HG02981 (cell line): ENCODE measurements around the gene ATP8A2.
"Not testable (repeated sequence)": the region's sequence is repeated elsewhere in the genome, so short reads cannot be mapped to it uniquely, and the experiment has no call there.

ENCODE experiments used
- ATAC-seq: cut with Tn5 transposase; IDR thresholded peaks from one replicate; pipeline ENCODE4 v1.9.1; 2021; ENCODE audit warnings: mild to moderate bottlenecking, moderate library complexity; ENCODE audit not compliant: unreplicated experiment

Gene ATP8A2

DNA sequence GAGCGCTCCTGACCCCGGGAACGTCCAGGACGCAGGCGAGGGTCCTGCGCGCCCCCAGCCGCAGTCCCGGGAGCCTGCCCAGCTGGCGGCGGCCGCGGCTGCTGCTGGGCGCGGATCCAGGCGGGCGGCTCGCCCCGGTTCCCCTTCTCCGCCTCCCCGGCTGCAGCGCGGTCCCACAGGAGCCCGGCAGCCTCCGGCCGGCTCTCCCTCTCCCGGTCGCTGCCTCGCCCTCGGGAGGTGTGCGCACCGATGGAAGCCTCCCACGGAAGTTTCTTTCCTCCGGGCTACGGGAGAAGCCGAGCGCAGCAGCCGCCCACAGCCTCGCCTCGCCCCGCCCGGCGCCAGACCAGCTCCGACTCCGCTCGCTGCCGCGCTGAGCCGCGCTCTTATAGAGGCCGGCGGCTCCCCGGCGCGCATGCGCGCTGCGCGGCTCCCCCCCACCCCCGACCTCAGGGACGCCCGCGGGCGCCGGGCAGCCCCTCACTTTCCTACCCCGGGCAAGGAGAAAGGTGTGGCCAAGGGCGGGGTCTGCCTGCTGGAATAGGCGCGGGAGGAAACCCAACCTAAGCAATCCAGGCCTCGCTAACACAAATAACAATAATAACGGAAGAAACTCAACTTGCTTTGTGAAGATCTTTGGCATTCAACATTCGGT is 680.0 kb downstream of the ATP8A2 start, which contains the start of gene SHISA2:
SHISA2 (minus strand) TSS at position 360 of the 655 bp plus-strand sequence. CDS start 1,041 bp downstream, outside the sequence.
- no peak for ATAC-seq

DNA sequence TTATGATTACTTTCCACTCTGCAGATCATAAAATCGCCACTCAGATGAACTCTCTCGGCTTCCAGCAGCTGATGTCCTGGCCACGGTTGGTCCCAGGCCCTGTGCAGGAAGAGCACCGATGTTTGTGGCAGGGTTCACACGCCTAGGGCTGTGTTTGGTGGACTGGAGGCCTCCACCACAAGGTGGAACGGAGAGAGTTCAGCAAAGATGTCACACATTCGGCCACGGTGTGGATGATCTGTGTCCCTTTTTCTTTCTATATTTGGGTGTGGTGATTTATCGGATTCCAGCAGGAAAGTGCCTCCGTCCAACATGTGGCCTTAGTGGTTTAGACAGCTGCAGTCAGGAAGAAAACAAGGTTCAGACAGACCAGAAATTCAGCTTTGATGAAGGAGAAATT is 680.6 kb downstream of the ATP8A2 start:
- no peak for ATAC-seq

GRCh38 chr13:26053418-26053980 is 681.7 kb downstream of the ATP8A2 start:
- no peak for ATAC-seq

- no peak for ATAC-seq
Measured at GRCh38 chr13:26054896-26055295, 683.1 kb downstream of the ATP8A2 start.

GRCh38 chr13:26058704-26059103 is 686.9 kb downstream of the ATP8A2 start:
- no peak for ATAC-seq

GRCh38 chr13:26060357-26060756 is 688.6 kb downstream of the ATP8A2 start:
- ATAC-seq: no peak

DNA sequence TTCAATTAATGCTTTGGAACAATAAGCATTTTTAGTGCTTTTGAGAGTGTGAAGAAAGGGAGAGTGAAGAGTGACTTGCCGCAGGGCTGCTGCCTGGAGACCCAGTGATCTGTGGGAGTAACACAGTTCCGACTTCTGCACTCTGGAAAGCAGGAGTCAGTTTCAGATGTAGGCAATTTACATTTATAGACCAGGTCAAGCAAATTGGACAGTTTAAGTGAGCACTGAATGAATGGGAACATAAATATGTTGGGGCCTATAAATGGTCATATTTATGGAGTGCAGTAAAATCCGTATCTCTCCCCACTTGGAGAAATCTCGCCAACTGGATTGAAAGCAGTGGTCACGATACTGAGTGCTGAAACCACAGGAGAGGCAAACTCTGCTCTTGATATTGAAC is 689.5 kb downstream of the ATP8A2 start:
- ATAC-seq: no peak

GRCh38 chr13:26061947-26062346 is 690.2 kb downstream of the ATP8A2 start:
- no peak for ATAC-seq

DNA sequence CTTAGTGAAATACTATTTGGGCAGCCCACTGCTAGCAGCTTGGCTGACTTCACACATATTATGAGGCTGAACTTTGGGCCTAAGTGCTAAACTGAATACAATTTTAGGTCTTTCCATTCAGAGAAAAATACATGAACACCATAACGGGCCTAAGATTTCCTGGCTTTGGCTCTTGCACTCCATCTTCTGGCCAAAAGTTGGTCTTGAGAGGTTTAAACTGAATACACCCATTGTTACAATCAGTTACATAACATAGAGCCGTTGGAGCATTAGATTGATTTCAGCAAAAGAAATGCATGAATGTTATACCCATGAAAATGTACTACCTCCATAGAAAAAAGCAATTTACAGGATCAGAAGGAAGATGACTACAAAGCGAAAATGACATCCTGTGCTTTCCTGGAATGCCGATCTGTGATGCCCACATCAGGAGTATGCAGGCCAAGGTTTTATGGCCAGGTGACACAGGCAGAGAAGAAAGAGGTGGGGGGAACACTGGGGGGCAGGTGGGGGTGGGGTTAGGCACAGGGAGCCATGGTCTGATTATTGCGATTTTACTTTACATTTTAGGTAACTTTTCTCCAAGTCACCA is 691.2 kb downstream of the ATP8A2 start:
- no peak for ATAC-seq

DNA sequence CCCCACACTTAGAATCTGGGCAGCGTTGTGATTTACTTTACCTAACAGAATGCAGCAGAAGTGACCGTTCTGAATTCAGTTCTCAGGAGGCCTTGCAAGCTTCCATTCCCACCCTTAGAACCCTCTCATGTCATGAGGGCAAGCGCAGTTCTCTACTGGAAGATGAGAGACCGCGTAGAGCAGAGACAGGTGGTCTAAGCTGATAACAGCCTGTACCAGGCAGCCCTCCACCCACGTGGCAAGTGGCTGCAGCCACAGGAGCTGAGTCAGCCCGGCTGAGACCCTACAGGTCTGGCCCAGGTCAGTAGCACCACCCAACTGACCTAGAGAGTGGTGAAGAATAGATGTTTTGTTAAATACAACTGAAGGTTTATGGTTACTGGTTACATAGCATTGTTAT is 694.7 kb downstream of the ATP8A2 start:
- not testable (repeated sequence) for ATAC-seq

- ATAC-seq: no peak
Measured at GRCh38 chr13:26067601-26068000, 695.8 kb downstream of the ATP8A2 start.

DNA sequence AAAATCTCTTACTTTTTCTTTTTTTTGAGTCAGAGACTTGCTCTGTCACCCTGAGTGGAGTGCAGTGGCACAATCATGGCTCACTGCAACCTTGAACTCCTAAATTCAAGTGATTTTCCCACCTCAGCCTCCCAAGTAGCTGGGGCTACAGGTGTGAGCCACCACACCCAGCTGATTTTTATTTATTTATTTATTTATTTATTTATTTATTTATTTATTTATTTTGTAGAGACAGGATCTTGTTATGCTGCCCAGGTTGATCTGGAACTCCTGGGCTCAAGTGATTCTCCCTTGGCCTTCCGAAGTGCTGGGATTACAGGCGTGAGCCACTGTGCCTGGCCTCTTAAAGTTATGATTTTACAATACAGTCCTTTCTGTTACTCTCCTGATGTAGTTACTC is 696.6 kb downstream of the ATP8A2 start:
- not testable (repeated sequence) for ATAC-seq

DNA sequence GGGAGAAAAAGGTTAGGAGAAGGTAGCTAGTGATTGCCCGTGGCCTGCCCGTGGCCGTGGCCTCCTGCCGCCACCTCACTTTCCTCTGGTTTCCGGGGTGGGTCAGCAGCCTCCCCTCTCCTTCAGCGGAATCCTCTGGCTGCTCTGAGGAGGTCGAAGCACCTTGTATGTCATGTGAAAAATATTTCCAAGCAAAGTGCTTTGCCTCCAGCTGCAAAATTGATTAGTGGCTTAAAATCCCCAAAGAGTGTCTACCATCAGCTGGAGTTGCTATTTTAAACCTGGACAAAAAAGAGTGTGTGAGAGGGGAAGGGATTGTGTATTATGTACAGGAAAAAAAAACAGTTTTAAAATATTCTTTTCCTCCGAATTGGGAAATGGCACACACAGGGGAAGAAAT is 697.9 kb downstream of the ATP8A2 start:
- ATAC-seq: not testable (repeated sequence)

GRCh38 chr13:26071691-26072090 is 699.9 kb downstream of the ATP8A2 start:
- ATAC-seq: no peak

DNA sequence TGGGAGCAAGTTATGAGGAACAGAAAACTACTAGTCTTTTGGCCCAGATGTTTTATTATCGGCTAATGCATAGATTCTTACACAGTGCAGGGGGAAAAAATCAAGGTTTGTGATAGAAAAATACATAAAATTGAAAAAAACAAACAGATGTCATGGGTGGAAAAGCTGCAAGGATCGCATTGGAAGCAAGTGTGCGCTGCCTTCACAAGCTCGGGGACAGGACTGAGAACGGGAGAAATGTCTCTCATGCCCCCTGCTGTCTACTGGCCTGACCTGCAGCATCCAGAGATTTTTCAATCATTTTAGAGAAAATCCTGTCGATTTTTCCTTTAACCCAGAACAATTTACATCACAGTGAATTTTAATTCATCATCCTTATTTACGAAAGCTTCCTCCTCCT is 700.6 kb downstream of the ATP8A2 start:
- not testable (repeated sequence) for ATAC-seq

GRCh38 chr13:26074706-26075105 is 702.9 kb downstream of the ATP8A2 start:
- ATAC-seq: no peak
